ENCODE results near the gene GJB3.

GRCh38 chr1:34796990-34797389, 16.0 kb downstream of the GJB3 start:
- no peak for TF ChIP-seq EP300 (IDR thresholded peaks at IDR 0.05; ENCODE audit: borderline replicate concordance)
- TF ChIP-seq CEBPB (IDR thresholded peaks at IDR 0.05), result no peak
- no peak for TF ChIP-seq USF1 (IDR thresholded peaks at IDR 0.05)
- TF ChIP-seq EGR1 (IDR thresholded peaks at IDR 0.05), result no peak
- no peak for TF ChIP-seq MAX (IDR thresholded peaks at IDR 0.05)
